CD14-positive monocyte (primary cell): ENCODE data around the gene CNP. TPM values are rescaled to one million over a fixed set of nuclear protein-coding genes. Genes with fewer than 3 reads are reported as not detected.
"Not testable (repeated sequence)": the region's sequence is repeated elsewhere in the genome, so short reads cannot be mapped to it uniquely, and the experiment has no call there.

ENCODE experiments used
- DNase-seq, 3 donors: peaks; one replicate each; pipeline ENCODE4 v3.0.0-alpha.2; 2011 to 2022
- H2AFZ ChIP-seq: 2 replicates; pipeline ENCODE4 v1.6.0; 2012; ENCODE audit warnings: mild to moderate bottlenecking, low read depth, low read length, inconsistent platforms; ENCODE audit not compliant: insufficient read depth, poor library complexity, severe bottlenecking
- H3K27ac ChIP-seq, 2 donors: 1 replicate in 1 of 2; 2 replicates in 1 of 2; pipeline ENCODE4 v1.5.1; 2012 to 2013; ENCODE audit warnings: low read length in 2 of 2, control low read depth in 1 of 2, inconsistent platforms in 1 of 2, low read depth in 1 of 2, mild to moderate bottlenecking in 1 of 2
- H3K27me3 ChIP-seq, 2 donors: one replicate each; pipeline versions ENCODE4 v1.6.0 to v1.6.1; 2011 to 2013; ENCODE audit warnings: low read length in 2 of 2; ENCODE audit not compliant: control insufficient read depth in 2 of 2, insufficient read depth in 2 of 2
- H3K36me3 ChIP-seq, 2 donors: replicated peaks in 1 of 2; 1 replicate in 1 of 2; 2 replicates in 1 of 2; pipeline versions ENCODE4 v1.5.1 to v1.6.1; 2012 to 2013; ENCODE audit warnings: low read length in 2 of 2, control low read depth in 1 of 2, inconsistent platforms in 1 of 2, mild to moderate bottlenecking in 1 of 2; ENCODE audit not compliant: insufficient read depth in 2 of 2, control insufficient read depth in 1 of 2
- H3K4me1 ChIP-seq, 2 donors: 1 replicate in 1 of 2; 2 replicates in 1 of 2; pipeline versions ENCODE4 v1.5.1 to v1.6.1; 2012 to 2013; ENCODE audit warnings: low read length in 2 of 2, control low read depth in 1 of 2, inconsistent platforms in 1 of 2, mild to moderate bottlenecking in 1 of 2, moderate library complexity in 1 of 2; ENCODE audit not compliant: insufficient read depth in 2 of 2, control insufficient read depth in 1 of 2
- H3K4me2 ChIP-seq: replicated peaks from 2 replicates; pipeline ENCODE3; 2012; ENCODE audit warnings: low read length, moderate library complexity, mild to moderate bottlenecking; ENCODE audit not compliant: poor library complexity, severe bottlenecking; ENCODE audit errors: extremely low read depth
- H3K4me3 ChIP-seq, 3 experiments: fragments of 200-600 bp in 1 of 3; sonication (generic) in 1 of 3; replicated peaks in 1 of 3; 1 replicate in 2 of 3; 2 replicates in 1 of 3; pipeline ENCODE4 v1.5.1; 2011 to 2013; ENCODE audit warnings: low read length in 3 of 3, mild to moderate bottlenecking in 3 of 3, control low read depth in 2 of 3, low read depth in 2 of 3, inconsistent platforms in 1 of 3, moderate library complexity in 1 of 3
- H3K79me2 ChIP-seq: 2 replicates; pipeline ENCODE4 v1.6.0; 2012; ENCODE audit warnings: mild to moderate bottlenecking, control low read depth, inconsistent platforms, low read length, moderate library complexity; ENCODE audit not compliant: insufficient read depth
- H3K9ac ChIP-seq: 2 replicates; pipeline ENCODE4 v1.6.0; 2017; ENCODE audit warnings: low read length, mild to moderate bottlenecking; ENCODE audit not compliant: insufficient read depth, poor library complexity, severe bottlenecking
- H3K9me3 ChIP-seq, 2 donors: replicated peaks in 1 of 2; 1 replicate in 1 of 2; 2 replicates in 1 of 2; pipeline versions ENCODE4 v1.5.1 to v1.6.1; 2012 to 2013; ENCODE audit warnings: low read length in 2 of 2, control low read depth in 1 of 2; ENCODE audit not compliant: control insufficient read depth in 1 of 2, insufficient read depth in 1 of 2
- H4K20me1 ChIP-seq: 2 replicates; pipeline ENCODE4 v1.6.0; 2012; ENCODE audit warnings: mild to moderate bottlenecking, low read length, control low read depth, moderate library complexity; ENCODE audit not compliant: insufficient read depth
- H3K27ac Mint-ChIP-seq, 7 donors: one replicate each; pipeline ENCODE4 v1.8.0; 2020; ENCODE audit warnings: mild to moderate bottlenecking in 7 of 7, mixed read lengths in 7 of 7, moderate library complexity in 6 of 7, inconsistent platforms in 2 of 7
- H3K27me3 Mint-ChIP-seq, 3 donors: one replicate each; pipeline ENCODE4 v1.8.0; 2021 to 2022; ENCODE audit warnings: low read depth in 3 of 3, mild to moderate bottlenecking in 3 of 3, mixed read lengths in 3 of 3, moderate library complexity in 3 of 3, inconsistent platforms in 1 of 3
- H3K36me3 Mint-ChIP-seq, 2 donors: one replicate each; pipeline ENCODE4 v1.8.0; 2020; ENCODE audit warnings: mixed read lengths in 2 of 2, inconsistent platforms in 1 of 2, mild to moderate bottlenecking in 1 of 2
- H3K4me1 Mint-ChIP-seq: one replicate; pipeline ENCODE4 v1.8.0; 2020; ENCODE audit warnings: mild to moderate bottlenecking, mixed read lengths
- H3K4me3 Mint-ChIP-seq, 2 donors: one replicate each; pipeline ENCODE4 v1.8.0; 2020; ENCODE audit warnings: mild to moderate bottlenecking in 2 of 2, mixed read lengths in 2 of 2, moderate library complexity in 1 of 2
- H3K9me3 Mint-ChIP-seq, 7 donors: one replicate each; pipeline ENCODE4 v1.8.0; 2020 to 2022; ENCODE audit warnings: mixed read lengths in 7 of 7, mild to moderate bottlenecking in 6 of 7, moderate library complexity in 6 of 7, inconsistent platforms in 2 of 7
- WGBS: methylation state at CpG from one replicate; pipeline ENCODE4 v1.1.5; 2013; ENCODE audit warnings: missing lambda C conversion rate; ENCODE audit not compliant: insufficient coverage; 5-methylcytosine and 5-hydroxymethylcytosine counted together
- intact Hi-C, 2 donors: fragments of 100-400 bp; cut with micrococcal nuclease; formaldehyde crosslinking; loops; one replicate each; pipeline versions ENCODE4 v1.15.0 to v1.15.1; 2023
- polyA plus RNA-seq, 3 donors: library from polyadenylated mRNA; depleted of rRNA in 1 of 3; unstranded in 2 of 3; stranded (reverse) in 1 of 3; fragments of 300-500 nt in 2 of 3; fragments of >200 nt in 1 of 3; fragmentation: Illumina TruSeq in 2 of 3; gene quantifications; 1 replicate in 2 of 3; 2 replicates in 1 of 3; pipeline ENCODE4 v1.2.3, GENCODE V29; 2012 to 2021
- TF ChIP-seq, protein P1 (sequence below): fragments of 200-600 bp; IDR thresholded peaks from one replicate; pipeline ENCODE4 v1.8.0; 2022; ENCODE audit warnings: antibody characterized with exemption, mild to moderate bottlenecking

The CNP gene
- polyA plus RNA-seq, 3 donors: 19.0 to 50.2 (median 47.0) TPM

DNA sequence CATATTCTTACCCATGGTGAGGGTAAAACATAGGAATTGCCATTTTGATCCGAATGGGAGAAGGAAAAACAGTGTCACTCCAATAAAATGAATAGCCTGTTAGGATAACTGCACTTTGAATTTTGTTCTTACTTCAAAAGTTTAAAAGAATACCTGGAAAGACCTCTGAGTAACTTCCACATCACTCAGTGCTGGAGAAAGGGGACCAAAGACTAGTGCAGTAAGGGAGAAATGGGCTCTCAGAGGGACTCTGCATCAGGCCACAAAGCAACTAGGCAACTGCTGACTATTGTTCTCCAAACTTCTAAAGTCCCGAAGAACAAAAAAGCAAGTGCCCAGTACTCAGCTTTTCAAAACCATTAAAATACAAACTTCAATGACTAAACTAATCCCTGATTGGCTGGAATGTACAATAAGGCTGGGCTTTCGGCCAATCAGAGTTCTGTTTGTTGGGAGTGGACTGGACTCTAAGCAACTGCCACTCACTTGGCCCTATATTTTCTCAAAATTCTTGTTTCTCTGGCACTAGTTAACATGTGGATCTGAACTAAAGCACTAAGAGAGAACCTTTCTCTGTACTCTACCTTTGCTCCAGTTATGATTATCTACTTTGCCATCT lies 44.4 kb downstream of the CNP start:
- no peak overlapping the region for H2AFZ ChIP-seq
- Mint-ChIP-seq H3K27ac (peak overlapping the region; percentile 82 to 94 (median 93)), H3K9me3 (no peaks in the 10 kb centered on the region), H3K4me1 (peaks cover 70% of the 10 kb centered on the region), H3K27me3 (no peaks in the 10 kb centered on the region), H3K36me3 (peaks cover 9 to 33% of the 10 kb centered on the region in 2 donors), H3K4me3 (peak overlapping the region in 1 of 2 donors; percentile 73)
- DNase-seq: peak; percentile 30 to 59 (median 58)
- peaks cover 0 to 8% of the 10 kb centered on the region in 2 donors for H3K36me3 ChIP-seq
- peaks cover 55 to 74% of the 10 kb centered on the region in 2 donors for H3K4me1 ChIP-seq
- H3K27ac ChIP-seq: peak overlapping the region; percentile 24 to 79
- peak overlapping the region in 1 of 3 experiments; percentile 63 for H3K4me3 ChIP-seq
- peaks cover 54% of the 10 kb centered on the region for H4K20me1 ChIP-seq
- H3K9ac ChIP-seq: peak overlapping the region; percentile 24
- H3K79me2 ChIP-seq: peaks cover 100% of the 10 kb centered on the region
- H3K27me3 ChIP-seq: no peaks in the 10 kb centered on the region
- H3K4me2 ChIP-seq: peak overlapping the region; percentile 74
- intact Hi-C loops: loop anchor here in 1 of 2 donors (5.0 kb wide), 1 partner anchor 44 kb away; the partner anchor contains the start of gene CNP
- WGBS: no CpG with 5 or more reads among the region's 3 CpGs
- TF ChIP-seq, protein P1, sequence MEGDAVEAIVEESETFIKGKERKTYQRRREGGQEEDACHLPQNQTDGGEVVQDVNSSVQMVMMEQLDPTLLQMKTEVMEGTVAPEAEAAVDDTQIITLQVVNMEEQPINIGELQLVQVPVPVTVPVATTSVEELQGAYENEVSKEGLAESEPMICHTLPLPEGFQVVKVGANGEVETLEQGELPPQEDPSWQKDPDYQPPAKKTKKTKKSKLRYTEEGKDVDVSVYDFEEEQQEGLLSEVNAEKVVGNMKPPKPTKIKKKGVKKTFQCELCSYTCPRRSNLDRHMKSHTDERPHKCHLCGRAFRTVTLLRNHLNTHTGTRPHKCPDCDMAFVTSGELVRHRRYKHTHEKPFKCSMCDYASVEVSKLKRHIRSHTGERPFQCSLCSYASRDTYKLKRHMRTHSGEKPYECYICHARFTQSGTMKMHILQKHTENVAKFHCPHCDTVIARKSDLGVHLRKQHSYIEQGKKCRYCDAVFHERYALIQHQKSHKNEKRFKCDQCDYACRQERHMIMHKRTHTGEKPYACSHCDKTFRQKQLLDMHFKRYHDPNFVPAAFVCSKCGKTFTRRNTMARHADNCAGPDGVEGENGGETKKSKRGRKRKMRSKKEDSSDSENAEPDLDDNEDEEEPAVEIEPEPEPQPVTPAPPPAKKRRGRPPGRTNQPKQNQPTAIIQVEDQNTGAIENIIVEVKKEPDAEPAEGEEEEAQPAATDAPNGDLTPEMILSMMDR: no peak
- H3K9me3 ChIP-seq: no peaks in the 10 kb centered on the region

DNA sequence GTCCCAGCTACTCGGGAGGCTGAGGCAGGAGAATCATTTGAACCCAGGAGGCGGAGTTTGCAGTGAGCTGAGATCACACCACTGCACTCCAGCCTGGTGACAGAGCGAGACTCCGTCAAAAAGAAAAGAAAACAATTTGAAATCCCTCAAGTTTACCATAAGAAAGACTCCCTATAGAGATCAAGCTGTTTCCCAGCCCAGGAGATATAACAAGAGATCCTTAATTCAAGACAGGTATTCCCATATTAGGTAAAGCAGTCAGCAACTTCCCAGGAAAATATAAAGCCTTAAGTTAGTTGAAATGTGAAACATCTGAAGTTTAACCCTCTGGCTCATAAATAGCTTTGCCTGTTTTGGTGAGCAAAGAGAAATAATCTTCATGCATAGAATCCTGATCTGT lies 45.8 kb downstream of the CNP start:
- not testable (repeated sequence) for H3K4me3 ChIP-seq, H3K27me3 Mint-ChIP-seq, H3K36me3 ChIP-seq, H3K27me3 ChIP-seq, H3K9ac ChIP-seq, H3K4me3 Mint-ChIP-seq, DNase-seq, H3K4me2 ChIP-seq, H3K9me3 ChIP-seq, H3K9me3 Mint-ChIP-seq, H2AFZ ChIP-seq
- Mint-ChIP-seq H3K4me1 (peaks cover 68% of the 10 kb centered on the region), H3K36me3 (peaks cover 9 to 28% of the 10 kb centered on the region in 2 donors), H3K27ac (peak overlapping the region in 6 of 7 donors; percentile 24 to 93 (median 61))
- Histone ChIP-seq H3K27ac (peak overlapping the region in 1 of 2 donors; percentile 79), H3K79me2 (peaks cover 100% of the 10 kb centered on the region), H4K20me1 (peaks cover 41% of the 10 kb centered on the region), H3K4me1 (peaks cover 59 to 80% of the 10 kb centered on the region in 2 donors)
- WGBS: 50% methylated on average over 1 of the region's 4 CpGs
- intact Hi-C loops: loop anchor here in 1 of 2 donors (5.0 kb wide), 1 partner anchor 45 kb away; the partner anchor contains the start of gene CNP

DNA sequence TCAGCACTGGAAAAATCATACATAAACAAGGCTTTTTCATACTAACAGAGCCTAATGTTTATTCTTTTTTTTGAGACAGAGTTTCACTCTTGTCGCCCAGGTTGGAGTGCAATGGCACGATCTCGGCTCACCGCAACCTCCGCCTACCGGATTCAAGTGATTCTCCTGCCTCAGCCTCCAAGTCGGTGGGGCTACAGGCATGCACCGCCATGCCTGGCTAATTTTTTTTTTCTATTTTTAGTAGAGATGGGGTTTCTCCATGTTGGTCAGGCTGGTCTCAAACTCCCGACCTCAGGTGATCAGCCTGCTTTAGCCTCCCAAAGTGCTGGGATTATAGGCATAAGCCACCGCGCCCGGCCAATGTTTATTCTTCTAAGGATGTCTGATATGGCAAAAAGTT lies 47.1 kb downstream of the CNP start:
- Histone ChIP-seq H3K79me2 (peaks cover 97% of the 10 kb centered on the region), H3K4me1 (peaks cover 69 to 89% of the 10 kb centered on the region in 2 donors), H4K20me1 (peaks cover 30% of the 10 kb centered on the region), H3K27ac (peak overlapping the region in 1 of 2 donors; percentile 79)
- not testable (repeated sequence) for H3K36me3 ChIP-seq, H3K9me3 Mint-ChIP-seq, H3K4me3 Mint-ChIP-seq, H3K4me2 ChIP-seq, H3K4me3 ChIP-seq, H3K27me3 ChIP-seq, H3K27me3 Mint-ChIP-seq, DNase-seq, H3K9ac ChIP-seq, H2AFZ ChIP-seq, H3K9me3 ChIP-seq
- 98% methylated on average over 6 of the region's 12 CpGs for WGBS
- Mint-ChIP-seq H3K36me3 (peaks cover 9 to 23% of the 10 kb centered on the region in 2 donors), H3K27ac (peak overlapping the region in 6 of 7 donors; percentile 5 to 79 (median 62)), H3K4me1 (peaks cover 78% of the 10 kb centered on the region)
- intact Hi-C loops: loop anchor here in 1 of 2 donors (5.0 kb wide), 1 partner anchor 46 kb away; the partner anchor contains the start of gene CNP
